Endothelial cell of umbilical vein (primary cell): ENCODE results near the gene ZBTB6. TPM values are rescaled to one million over a fixed set of nuclear protein-coding genes. Genes with fewer than 3 reads are reported as not detected.

ENCODE experiments used
- BruUV-seq: library from RNA; stranded (reverse); fragments of 400-500 nt; replicated peaks from 2 replicates; lab custom pipeline; 2021; lab: Mats Ljungman, UMichigan
- CTCF ChIA-PET: fragments of 300-600, 350-600 bp; sonication (Branson Sonifier 250); formaldehyde crosslinking; loops from one replicate; lab custom pipeline; 2021; ENCODE audit warnings: antibody characterized with exemption, inconsistent platforms; lab: Charles Lee
- POLR2A ChIA-PET: fragments of 300-600, 350-600 bp; sonication (Branson Sonifier 250); formaldehyde crosslinking; loops from one replicate; lab custom pipeline; 2021; ENCODE audit warnings: antibody characterized with exemption, inconsistent platforms; lab: Charles Lee
- DNase-seq: peaks from one replicate; pipeline ENCODE4 v3.0.0-alpha.2; 2011; ENCODE audit warnings: low read depth, low spot score
- FAIRE-seq: peaks from 2 replicates; lab custom pipeline; 2011; peaks lifted over from hg19 to GRCh38; lab: Jason Lieb, UNC
- H2AFZ ChIP-seq: 2 replicates; pipeline ENCODE4 v1.6.0; 2012; ENCODE audit warnings: low read depth, low read length, control low read depth, inconsistent platforms
- H3K27ac ChIP-seq: 2 replicates; pipeline ENCODE4 v1.5.1; 2011; ENCODE audit warnings: low read depth, mild to moderate bottlenecking, control low read depth, low read length, moderate library complexity; ENCODE audit not compliant: insufficient read depth
- H3K27me3 ChIP-seq, 2 experiments: 2 replicates each; pipeline versions ENCODE4 v1.6.0 to v1.6.1; 2011; ENCODE audit warnings: low read length in 2 of 2, mixed read lengths in 1 of 2; ENCODE audit not compliant: control insufficient read depth in 2 of 2, insufficient read depth in 2 of 2
- H3K36me3 ChIP-seq, 2 experiments: 2 replicates in 1 of 2; 3 replicates in 1 of 2; pipeline ENCODE4 v1.5.1; 2011; ENCODE audit warnings: low read length in 2 of 2, mild to moderate bottlenecking in 1 of 2, moderate library complexity in 1 of 2; ENCODE audit not compliant: control insufficient read depth in 2 of 2, insufficient read depth in 2 of 2; ENCODE audit errors: extremely low read depth in 1 of 2
- H3K4me1 ChIP-seq: 3 replicates; pipeline ENCODE4 v1.5.1; 2011; ENCODE audit warnings: mild to moderate bottlenecking, low read length; ENCODE audit not compliant: control insufficient read depth, insufficient read depth; ENCODE audit errors: extremely low read depth
- H3K4me2 ChIP-seq: 2 replicates; pipeline ENCODE4 v1.6.1; 2011; ENCODE audit warnings: low read length, control low read depth, mixed read lengths; ENCODE audit not compliant: insufficient read depth
- H3K4me3 ChIP-seq, 3 experiments: fragments of 200-600 bp in 1 of 3; sonication (generic), shearing (Covaris generic) in 1 of 3; replicated peaks in 1 of 3; 2 replicates each; pipeline ENCODE4 v1.5.1; 2011 to 2016; ENCODE audit warnings: control low read depth in 3 of 3, low read length in 3 of 3, mild to moderate bottlenecking in 2 of 3, inconsistent platforms in 1 of 3, low read depth in 1 of 3, moderate library complexity in 1 of 3; ENCODE audit not compliant: insufficient read depth in 1 of 3
- H3K79me2 ChIP-seq: 2 replicates; pipeline ENCODE4 v1.6.0; 2012; ENCODE audit warnings: low read length, inconsistent platforms; ENCODE audit not compliant: control insufficient read depth, insufficient read depth
- H3K9ac ChIP-seq: replicated peaks from 2 replicates; pipeline ENCODE3; 2011; ENCODE audit warnings: low read length, control low read depth; ENCODE audit not compliant: insufficient read depth; ENCODE audit errors: extremely low read depth
- H3K9me1 ChIP-seq: replicated peaks from 3 replicates; pipeline ENCODE4 v1.6.0; 2011; ENCODE audit warnings: mild to moderate bottlenecking, low read length; ENCODE audit not compliant: control insufficient read depth, insufficient read depth; ENCODE audit errors: extremely low read depth
- H3K9me3 ChIP-seq: replicated peaks from 2 replicates; pipeline ENCODE4 v1.5.1; 2012; ENCODE audit warnings: low read length, inconsistent platforms; ENCODE audit not compliant: control insufficient read depth, insufficient read depth
- H4K20me1 ChIP-seq: replicated peaks from 2 replicates; pipeline ENCODE3; 2011; ENCODE audit warnings: mild to moderate bottlenecking, low read length; ENCODE audit not compliant: control insufficient read depth, insufficient read depth; ENCODE audit errors: extremely low read depth
- EZH2 ChIP-seq: IDR thresholded peaks from 2 replicates; pipeline ENCODE4 v1.6.1; 2012; ENCODE audit warnings: borderline replicate concordance, low read depth, mild to moderate bottlenecking, moderate library complexity, low read length, inconsistent platforms; ENCODE audit not compliant: severe bottlenecking
- GATA2 ChIP-seq: IDR thresholded peaks from 2 replicates; pipeline ENCODE4 v1.7.0; 2011; ENCODE audit warnings: low read depth, mild to moderate bottlenecking, moderate library complexity, mixed read lengths, low read length; ENCODE audit not compliant: insufficient read length, insufficient read depth
- JUN ChIP-seq: IDR thresholded peaks from 2 replicates; pipeline ENCODE4 v1.6.1; 2011; ENCODE audit warnings: borderline replicate concordance, low read depth; ENCODE audit not compliant: insufficient read length, insufficient read depth
- MYC ChIP-seq: IDR thresholded peaks from one replicate; pipeline ENCODE4 v1.6.1; 2011; ENCODE audit warnings: mild to moderate bottlenecking, low read depth, low read length
- POLR2A ChIP-seq: IDR thresholded peaks from 2 replicates; pipeline ENCODE4 v1.6.1; 2012; ENCODE audit warnings: low read depth, mild to moderate bottlenecking, control low read depth, low read length
- dilution Hi-C: fragments of 300-500 bp; cut with MboI; formaldehyde crosslinking; loops from one replicate; pipeline ENCODE4 v1.15.0; 2019; ENCODE audit warnings: low sequenced_read_pairs; ENCODE audit not compliant: extremely low pct_ligation_motif_present
- intact Hi-C: fragments of 100-400 bp; cut with micrococcal nuclease; formaldehyde crosslinking; loops from one replicate; pipeline ENCODE4 v1.10.0; 2022
- polyA plus RNA-seq, 4 experiments: library from polyadenylated mRNA; depleted of rRNA in 3 of 4; stranded (reverse) in 3 of 4; unstranded in 1 of 4; fragments of >200 nt; gene quantifications; 2 replicates each; pipeline versions ENCODE4 v1.2.1 to v1.2.3, GENCODE V29; 2011 to 2012; ENCODE audit warnings: missing spikeins in 1 of 4
- total RNA-seq: library from RNA; stranded (reverse); gene quantifications from 2 replicates; pipeline ENCODE4 v1.2.3, GENCODE V29; 2021
- TF ChIP-seq, protein P1 (sequence below): IDR thresholded peaks from 2 replicates; pipeline ENCODE4 v1.6.1; 2011; ENCODE audit not compliant: insufficient read depth, insufficient read length
- TF ChIP-seq, protein P2 (sequence below), 2 donors: IDR thresholded peaks; 1 replicate in 1 of 2; 2 replicates in 1 of 2; pipeline ENCODE4 v1.5.1; 2011; ENCODE audit warnings: low read length in 2 of 2, mild to moderate bottlenecking in 2 of 2, moderate library complexity in 2 of 2, control low read depth in 1 of 2, inconsistent platforms in 1 of 2, low read depth in 1 of 2; ENCODE audit not compliant: insufficient read depth in 1 of 2; ENCODE audit errors: extremely low read depth in 1 of 2

ZBTB6 gene
- total and polyA plus RNA-seq, 2 donors (not counting 3 experiments of a cell fraction or from before 2014, with no cell fraction given): 1.6 to 5.5 TPM

DNA sequence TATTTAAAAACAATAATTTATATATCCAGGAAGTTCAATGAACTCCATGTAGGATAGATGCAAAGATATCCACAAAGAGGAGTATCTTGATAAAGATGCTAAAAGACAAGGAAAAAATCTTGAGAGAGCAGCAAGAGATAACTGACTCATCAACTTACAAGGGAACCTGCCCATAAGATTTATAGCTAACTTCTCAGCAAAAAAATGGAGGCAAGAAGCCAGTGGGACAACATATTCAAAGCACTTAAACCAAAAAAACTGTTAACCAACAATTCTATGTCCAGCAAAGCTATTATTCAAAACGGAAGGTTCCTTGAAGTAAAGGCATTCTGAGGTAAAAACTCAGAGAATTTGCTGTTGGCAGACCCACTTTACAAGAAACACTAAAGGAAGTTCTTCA is 48.0 kb upstream of the ZBTB6 start:
- DNase-seq (no peak), FAIRE-seq (no peak)
- BruUV-seq: no TSS peak
- H3K79me2 ChIP-seq: no peaks in the 10 kb centered on the region
- POLR2A ChIA-PET: no interaction called here
- no peak overlapping the region for H3K4me3 ChIP-seq
- H3K9me3 ChIP-seq: no peaks in the 10 kb centered on the region
- no peak overlapping the region for H3K27ac ChIP-seq
- peaks cover 2 to 8% of the 10 kb centered on the region in 2 experiments for H3K36me3 ChIP-seq
- intact Hi-C loops: no loop called here
- no peaks in the 10 kb centered on the region for H3K27me3 ChIP-seq
- dilution Hi-C loops: no loop called here
- H3K9ac ChIP-seq: no peak overlapping the region
- H4K20me1 ChIP-seq: no peaks in the 10 kb centered on the region
- no peak for TF ChIP-seq MYC
- no peak for TF ChIP-seq EZH2
- TF ChIP-seq, protein P1, sequence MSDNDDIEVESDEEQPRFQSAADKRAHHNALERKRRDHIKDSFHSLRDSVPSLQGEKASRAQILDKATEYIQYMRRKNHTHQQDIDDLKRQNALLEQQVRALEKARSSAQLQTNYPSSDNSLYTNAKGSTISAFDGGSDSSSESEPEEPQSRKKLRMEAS: no peak
- TF ChIP-seq GATA2: no peak
- no peak for TF ChIP-seq POLR2A
- TF ChIP-seq, protein P2, sequence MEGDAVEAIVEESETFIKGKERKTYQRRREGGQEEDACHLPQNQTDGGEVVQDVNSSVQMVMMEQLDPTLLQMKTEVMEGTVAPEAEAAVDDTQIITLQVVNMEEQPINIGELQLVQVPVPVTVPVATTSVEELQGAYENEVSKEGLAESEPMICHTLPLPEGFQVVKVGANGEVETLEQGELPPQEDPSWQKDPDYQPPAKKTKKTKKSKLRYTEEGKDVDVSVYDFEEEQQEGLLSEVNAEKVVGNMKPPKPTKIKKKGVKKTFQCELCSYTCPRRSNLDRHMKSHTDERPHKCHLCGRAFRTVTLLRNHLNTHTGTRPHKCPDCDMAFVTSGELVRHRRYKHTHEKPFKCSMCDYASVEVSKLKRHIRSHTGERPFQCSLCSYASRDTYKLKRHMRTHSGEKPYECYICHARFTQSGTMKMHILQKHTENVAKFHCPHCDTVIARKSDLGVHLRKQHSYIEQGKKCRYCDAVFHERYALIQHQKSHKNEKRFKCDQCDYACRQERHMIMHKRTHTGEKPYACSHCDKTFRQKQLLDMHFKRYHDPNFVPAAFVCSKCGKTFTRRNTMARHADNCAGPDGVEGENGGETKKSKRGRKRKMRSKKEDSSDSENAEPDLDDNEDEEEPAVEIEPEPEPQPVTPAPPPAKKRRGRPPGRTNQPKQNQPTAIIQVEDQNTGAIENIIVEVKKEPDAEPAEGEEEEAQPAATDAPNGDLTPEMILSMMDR (IDR thresholded peaks at IDR 0.05; ENCODE audit: extremely low read depth in 1 of 2, insufficient read depth in 1 of 2, low read depth in 1 of 2, low read length in 2 of 2): no peak
- TF ChIP-seq JUN: no peak
- CTCF ChIA-PET: interaction anchor here (1.0 kb wide), 2 partner anchors 14 to 60 kb away, joined by 3 read pairs; no protein-coding TSS in a partner anchor
- H3K4me2 ChIP-seq: no peak overlapping the region
- no peaks in the 10 kb centered on the region for H3K9me1 ChIP-seq
- no peak overlapping the region for H2AFZ ChIP-seq
- H3K4me1 ChIP-seq: no peaks in the 10 kb centered on the region
